Bronchial epithelial cell (primary cell): ENCODE results near the gene GNAL. TPM values are rescaled to one million over a fixed set of nuclear protein-coding genes. Genes with fewer than 3 reads are reported as not detected.
"Not testable (repeated sequence)": the region's sequence is repeated elsewhere in the genome, so short reads cannot be mapped to it uniquely, and the experiment has no call there.

Experiments
- DNase-seq: peaks from one replicate; pipeline ENCODE4 v3.0.0-alpha.2; 2010; ENCODE audit warnings: low read depth
- FAIRE-seq: peaks from 2 replicates; lab custom pipeline; 2011; peaks lifted over from hg19 to GRCh38; lab: Jason Lieb, UNC
- H3K27me3 ChIP-seq: 2 replicates; pipeline ENCODE4 v1.5.1; 2011; ENCODE audit warnings: low read length; ENCODE audit not compliant: control insufficient read depth, insufficient read depth
- H3K36me3 ChIP-seq: 2 replicates; pipeline ENCODE4 v1.5.1; 2011; ENCODE audit warnings: low read length; ENCODE audit not compliant: control insufficient read depth, insufficient read depth
- H3K4me3 ChIP-seq: 2 replicates; pipeline ENCODE4 v1.5.1; 2011; ENCODE audit warnings: mild to moderate bottlenecking, low read depth, low read length, control low read depth
- total RNA-seq: library from RNA; depleted of rRNA; stranded (reverse); fragments of >200 nt; gene quantifications from 2 replicates; pipeline ENCODE4 v1.2.1, GENCODE V29; 2014
- TF ChIP-seq, protein P1 (sequence below): IDR thresholded peaks from 2 replicates; pipeline ENCODE4 v1.5.1; 2011; ENCODE audit warnings: mild to moderate bottlenecking, moderate library complexity, low read length, control low read depth, inconsistent platforms; ENCODE audit not compliant: insufficient read depth, severe bottlenecking

The GNAL gene
- total RNA-seq: 8.8 and 10.8 TPM in 2 replicates

DNA sequence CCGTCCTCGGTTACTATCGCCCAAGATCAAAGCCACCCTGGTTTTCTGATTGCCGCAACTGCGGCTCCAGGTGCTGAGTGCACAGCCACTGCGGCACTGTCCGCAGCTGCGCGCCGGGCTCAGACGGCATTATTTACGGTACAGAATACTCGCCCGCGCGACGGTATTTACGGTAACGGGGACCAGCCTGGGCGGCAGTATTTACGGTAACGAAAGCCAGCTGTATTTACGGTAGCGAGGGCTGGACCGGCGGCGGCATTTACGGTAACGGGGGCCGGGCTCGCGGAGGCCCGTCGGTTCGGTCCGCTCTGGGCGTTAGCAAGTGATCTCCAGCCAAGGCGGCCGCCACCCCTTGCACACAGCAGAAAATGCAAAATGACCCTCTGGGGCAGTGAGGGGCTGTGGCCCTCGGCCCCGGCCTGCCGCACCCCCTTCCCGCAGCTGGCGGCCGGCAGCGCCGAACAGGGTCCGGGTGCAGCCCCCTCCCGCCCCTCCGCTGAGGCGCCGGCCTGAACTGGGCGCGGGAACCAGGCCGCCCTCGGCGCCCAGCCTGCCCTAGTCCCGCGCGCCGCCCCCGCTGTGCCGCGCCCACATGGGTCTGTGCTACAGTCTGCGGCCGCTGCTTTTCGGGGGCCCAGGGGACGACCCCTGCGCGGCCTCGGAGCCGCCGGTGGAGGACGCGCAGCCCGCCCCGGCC, at the start of gene GNAL:
TSS of gene GNAL (plus strand) at position 293 of the 697 bp plus-strand sequence. CDS start at position 593, 300 bp downstream.
- H3K27me3 ChIP-seq: no peaks in the 10 kb centered on the region
- TF ChIP-seq, protein P1, sequence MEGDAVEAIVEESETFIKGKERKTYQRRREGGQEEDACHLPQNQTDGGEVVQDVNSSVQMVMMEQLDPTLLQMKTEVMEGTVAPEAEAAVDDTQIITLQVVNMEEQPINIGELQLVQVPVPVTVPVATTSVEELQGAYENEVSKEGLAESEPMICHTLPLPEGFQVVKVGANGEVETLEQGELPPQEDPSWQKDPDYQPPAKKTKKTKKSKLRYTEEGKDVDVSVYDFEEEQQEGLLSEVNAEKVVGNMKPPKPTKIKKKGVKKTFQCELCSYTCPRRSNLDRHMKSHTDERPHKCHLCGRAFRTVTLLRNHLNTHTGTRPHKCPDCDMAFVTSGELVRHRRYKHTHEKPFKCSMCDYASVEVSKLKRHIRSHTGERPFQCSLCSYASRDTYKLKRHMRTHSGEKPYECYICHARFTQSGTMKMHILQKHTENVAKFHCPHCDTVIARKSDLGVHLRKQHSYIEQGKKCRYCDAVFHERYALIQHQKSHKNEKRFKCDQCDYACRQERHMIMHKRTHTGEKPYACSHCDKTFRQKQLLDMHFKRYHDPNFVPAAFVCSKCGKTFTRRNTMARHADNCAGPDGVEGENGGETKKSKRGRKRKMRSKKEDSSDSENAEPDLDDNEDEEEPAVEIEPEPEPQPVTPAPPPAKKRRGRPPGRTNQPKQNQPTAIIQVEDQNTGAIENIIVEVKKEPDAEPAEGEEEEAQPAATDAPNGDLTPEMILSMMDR: no peak
- peak within 1 kb of the TSS; percentile 79 for H3K4me3 ChIP-seq
- DNase-seq: peak; percentile 58
- no peak for FAIRE-seq
- H3K36me3 ChIP-seq: no peaks in the 10 kb centered on the region

DNA sequence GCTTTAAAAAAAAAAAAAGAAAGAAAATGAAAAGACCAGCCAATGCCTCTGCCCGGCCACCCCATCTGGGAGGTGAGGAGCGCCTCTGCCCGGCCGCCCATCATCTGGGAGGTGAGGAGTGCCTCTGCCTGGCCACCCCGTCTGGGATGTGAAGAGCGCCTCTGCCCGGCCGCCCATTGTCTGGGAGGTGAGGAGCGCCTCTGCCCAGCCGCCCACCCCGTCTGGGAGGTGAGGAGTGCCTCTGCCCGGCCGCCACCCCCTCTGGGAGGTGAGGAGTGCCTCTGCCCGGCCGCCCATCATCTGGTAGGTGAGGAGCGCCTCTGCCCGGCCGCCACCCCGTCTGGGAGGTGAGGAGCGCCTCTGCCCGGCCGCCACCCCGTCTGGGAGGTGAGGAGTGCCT, 41.8 kb upstream of the GNAL start:
- not testable (repeated sequence) for H3K27me3 ChIP-seq, H3K4me3 ChIP-seq, FAIRE-seq, H3K36me3 ChIP-seq, DNase-seq

DNA sequence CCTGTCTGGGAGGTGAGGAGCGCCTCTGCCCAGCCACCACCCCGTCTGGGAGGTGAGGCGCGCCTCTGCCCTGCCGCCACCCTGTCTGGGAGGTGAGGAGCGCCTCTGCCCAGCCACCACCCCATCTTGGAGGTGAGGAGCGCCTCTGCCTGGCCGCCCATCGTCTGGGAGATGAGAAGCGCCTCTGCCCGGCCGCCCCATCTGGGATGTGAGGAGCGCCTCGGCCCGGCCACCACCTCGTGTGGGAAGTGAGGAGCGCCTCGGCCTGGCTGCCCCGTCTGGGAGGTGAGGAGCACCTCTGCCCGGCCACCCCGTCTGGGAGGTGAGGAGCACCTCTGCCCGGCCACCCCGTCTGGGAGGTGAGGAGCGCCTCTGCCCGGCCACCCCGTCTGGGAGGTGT, 41.3 kb upstream of the GNAL start:
- H3K4me3 ChIP-seq, H3K36me3 ChIP-seq, H3K27me3 ChIP-seq, DNase-seq, FAIRE-seq: not testable (repeated sequence)

DNA sequence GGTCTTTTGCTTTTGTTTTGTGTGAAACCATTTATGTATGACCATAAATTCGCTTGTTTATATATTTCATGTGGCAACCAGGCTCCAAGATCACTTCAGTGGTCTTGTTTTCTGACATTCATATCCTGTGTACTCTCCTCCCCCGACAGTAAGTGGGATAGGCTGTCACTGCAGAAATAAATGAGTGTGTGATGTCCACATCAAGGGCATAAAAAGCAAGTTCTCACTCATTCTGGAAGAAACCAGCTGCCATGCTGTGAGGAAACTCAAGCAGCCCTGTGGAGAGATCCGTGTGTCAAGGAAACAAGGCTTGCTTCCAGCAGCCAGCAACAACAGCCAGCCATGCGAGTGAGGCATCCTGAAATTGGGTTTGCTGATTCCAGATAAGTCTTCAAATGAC, 39.2 kb upstream of the GNAL start:
- H3K4me3 ChIP-seq: no peak overlapping the region
- DNase-seq: no peak
- TF ChIP-seq, protein P1: no peak
- no peaks in the 10 kb centered on the region for H3K27me3 ChIP-seq
- no peak for FAIRE-seq
- no peaks in the 10 kb centered on the region for H3K36me3 ChIP-seq

DNA sequence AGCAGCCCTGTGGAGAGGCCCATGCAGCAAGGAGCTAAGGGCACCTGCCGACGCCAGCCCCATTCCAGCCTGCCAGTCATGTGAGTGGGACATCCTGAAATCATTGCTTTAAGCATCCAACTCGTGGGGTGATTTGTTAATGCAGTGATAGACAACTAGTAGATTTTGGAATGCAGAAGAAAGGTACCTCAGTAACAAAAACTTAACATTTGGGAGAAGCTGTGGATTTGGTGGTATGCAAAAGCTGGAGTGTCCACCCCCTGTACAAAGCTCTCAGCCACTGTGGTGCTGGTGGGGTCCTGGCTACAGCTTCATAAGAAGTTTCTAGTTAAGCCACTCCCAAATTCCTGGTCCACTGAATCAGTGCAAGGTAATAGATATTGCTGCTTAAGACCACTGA, 37.2 kb upstream of the GNAL start:
- Histone ChIP-seq H3K36me3 (no peaks in the 10 kb centered on the region), H3K27me3 (no peaks in the 10 kb centered on the region), H3K4me3 (no peak overlapping the region)
- no peak for DNase-seq
- TF ChIP-seq, protein P1: no peak
- no peak for FAIRE-seq

DNA sequence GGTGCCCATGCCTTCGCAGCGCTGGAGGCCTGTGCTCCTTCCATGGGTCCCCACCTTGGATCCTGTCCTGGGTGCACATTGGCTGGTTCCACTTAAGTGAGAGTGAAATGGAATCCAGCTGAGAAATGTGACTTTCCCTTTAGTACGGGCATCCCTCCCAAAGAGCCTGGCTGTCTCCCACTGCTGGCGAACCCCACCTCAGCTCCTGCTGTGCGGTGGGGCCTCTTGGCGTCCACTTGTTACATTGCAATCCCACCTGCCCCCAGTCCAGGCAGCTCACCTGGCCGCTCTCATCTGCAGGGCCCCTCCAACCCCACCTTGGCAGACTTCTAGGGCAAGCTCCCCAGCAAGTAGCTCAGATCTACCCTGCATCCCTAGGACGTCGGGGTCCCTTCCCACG, 35.5 kb upstream of the GNAL start:
- DNase-seq (no peak), FAIRE-seq (no peak)
- Histone ChIP-seq H3K27me3 (no peaks in the 10 kb centered on the region), H3K4me3 (no peak overlapping the region), H3K36me3 (no peaks in the 10 kb centered on the region)
- TF ChIP-seq, protein P1: no peak
